ENCODE data around the gene NMNAT1.
"Not testable (repeated sequence)": the region's sequence is repeated elsewhere in the genome, so short reads cannot be mapped to it uniquely, and the experiment has no call there.

Gene NMNAT1

GRCh38 chr1:10020678-10021077, 77.4 kb downstream of the NMNAT1 start:
- DNase-seq = not testable (repeated sequence)

DNA sequence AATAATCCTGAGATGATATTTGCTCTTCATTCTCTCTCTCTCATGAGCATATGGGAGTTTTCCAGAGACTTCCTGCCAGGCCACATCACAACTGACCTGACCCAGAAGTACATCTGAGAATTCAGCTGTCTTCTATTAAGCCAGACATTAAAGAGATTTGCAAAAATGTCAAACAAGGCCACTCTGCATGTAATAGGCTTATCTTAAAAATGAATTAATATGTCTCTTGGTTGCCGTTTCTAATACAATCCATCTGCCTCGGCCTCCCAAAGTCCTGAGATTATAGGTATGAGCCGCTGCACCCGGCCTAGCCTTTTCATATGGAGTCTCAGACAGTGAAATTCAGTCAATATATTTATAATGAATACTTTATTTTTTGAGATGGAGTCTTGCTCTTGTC, 78.7 kb downstream of the NMNAT1 start:
- DNase-seq = not testable (repeated sequence)

DNA sequence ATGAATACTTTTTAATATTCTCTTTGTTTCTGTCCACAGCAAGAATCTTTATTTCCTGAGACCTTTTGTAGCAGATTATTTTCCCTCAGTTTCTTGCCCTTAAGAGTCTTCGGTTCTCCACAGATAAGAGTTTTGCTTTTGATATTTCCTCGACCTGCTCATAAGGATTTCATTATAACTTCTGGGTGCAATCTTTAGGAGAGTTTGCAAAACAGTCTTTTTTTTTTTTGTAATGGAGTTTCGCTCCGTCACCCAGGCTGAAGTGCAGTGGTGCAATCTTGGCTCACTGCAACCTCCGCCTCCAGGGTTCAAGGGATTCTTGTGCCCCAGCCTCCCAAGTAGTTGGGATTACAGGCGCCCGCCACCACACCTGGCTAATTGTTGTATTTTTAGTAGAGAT, 79.4 kb downstream of the NMNAT1 start:
- DNase-seq = no peak

DNA sequence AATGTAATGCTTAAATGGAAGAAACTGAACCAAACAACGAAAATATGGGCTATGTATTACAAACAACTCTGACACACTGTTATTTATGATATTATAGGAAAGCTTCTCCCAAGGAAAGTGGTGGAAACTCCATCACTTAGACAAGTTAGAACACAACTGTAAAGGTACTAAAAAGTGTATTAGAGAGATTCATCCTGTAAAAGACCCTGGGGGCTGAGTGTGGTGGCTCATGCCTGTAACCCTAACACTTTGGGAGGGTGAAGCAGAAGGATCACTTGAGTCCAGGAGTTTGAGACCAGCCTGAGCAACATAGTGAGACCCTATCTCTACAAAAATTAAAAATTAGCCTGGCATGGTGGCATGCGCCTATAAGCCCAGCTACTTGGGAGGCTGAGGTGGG, 82.1 kb downstream of the NMNAT1 start:
- no peak for DNase-seq

DNA sequence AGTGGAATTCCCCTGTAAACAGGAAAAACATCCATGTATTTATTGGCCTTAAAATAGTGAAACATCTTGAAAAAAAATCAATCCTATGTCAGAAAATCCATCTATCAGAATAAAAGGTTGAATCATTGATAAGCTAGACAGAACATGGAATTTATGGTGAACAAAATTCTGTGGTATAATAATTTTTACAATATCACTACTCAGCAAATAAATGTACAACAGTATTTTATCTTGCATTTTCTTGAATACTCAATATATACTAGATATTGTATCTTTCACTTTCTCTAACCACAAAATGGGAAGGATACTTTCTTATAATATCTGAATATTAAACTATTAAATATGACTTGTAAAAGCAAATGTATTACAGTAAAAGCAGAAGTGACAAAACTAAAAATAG, 83.8 kb downstream of the NMNAT1 start:
- no peak for DNase-seq

- DNase-seq = not testable (repeated sequence)
These were observed 85.8 kb downstream of the NMNAT1 start for GRCh38 chr1:10028956-10029500.

DNA sequence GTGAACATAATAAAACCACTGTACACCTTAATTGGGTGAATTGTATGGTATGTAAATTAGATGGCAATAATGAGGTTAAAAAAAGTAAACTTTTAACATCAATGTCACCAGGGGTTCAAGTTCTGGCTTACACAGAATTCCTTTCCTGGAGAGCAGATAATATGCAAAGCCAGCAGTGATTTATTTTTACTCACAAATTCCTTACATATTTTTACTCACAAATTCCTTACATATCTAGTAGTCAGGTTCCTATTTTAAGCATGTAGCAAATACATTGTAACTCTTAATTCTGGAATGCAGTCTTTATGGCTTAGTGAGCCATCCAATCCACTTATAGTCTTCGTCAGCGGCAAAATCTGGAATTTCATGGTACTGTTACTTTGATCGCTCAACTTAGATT, 88.2 kb downstream of the NMNAT1 start:
- DNase-seq = no peak

GRCh38 chr1:10032590-10033358, 89.5 kb downstream of the NMNAT1 start, which contains the start of gene UBE4B:
Gene UBE4B (plus strand): TSS chr1:10032958. CDS start chr1:10033671, 713 bp downstream.
- DNase-seq = peak; percentile 99

GRCh38 chr1:10033359-10033845, 90.1 kb downstream of the NMNAT1 start:
- no peak for DNase-seq
